SKM-1 treated with dmso at 0.1 percent for 144 hours (cell line): ENCODE results near the gene PAFAH2.

Experiments used
- DNase-seq: peaks from one replicate; lab custom pipeline; 2025; ENCODE audit not compliant: unreplicated experiment; lab: John Stamatoyannopoulos, UW

PAFAH2 gene

DNA sequence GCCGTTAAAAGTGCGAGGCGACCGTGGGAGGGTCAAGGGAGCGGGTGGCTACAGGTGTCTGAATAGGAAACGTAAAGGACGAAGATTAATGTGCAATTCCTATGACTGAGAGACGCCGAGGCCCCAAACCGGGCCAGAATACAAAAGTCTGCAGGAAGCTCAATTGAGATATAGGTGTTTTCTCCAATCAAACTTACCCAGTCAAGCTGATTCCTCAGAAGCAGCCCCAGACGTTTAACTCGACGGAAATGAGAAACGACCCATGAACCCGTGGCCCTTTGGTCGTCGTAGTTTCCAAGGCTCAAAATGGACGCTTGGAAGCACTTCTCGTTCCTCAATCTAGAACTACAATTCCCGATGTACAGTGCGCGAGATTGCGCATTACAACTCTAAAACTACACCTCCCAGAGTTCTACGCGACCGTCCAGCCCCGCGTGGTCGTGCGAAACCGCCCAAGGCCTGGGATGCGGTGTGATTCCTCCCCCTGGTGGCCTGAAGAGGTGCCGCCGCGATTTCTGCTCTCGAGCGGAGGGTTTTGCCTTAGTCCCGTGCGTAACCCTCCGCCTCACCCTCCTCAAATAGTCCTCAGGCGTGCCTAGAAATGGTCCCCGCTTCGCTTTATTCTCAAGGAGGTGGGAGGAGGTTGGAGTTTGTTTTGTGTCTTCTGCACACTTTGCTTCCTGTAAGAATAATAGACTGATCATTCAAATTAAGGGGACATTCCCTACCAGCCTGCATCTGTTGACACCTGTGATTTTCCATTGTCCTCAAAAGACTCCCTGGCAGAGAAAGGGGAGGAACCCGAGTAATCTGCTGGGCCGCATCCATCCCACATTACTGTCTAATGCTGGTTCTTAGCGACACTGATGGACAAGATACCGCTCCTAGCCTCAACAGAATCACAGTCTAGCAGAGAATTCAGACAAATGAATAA lies at the start of gene PAFAH2:
TSS of gene PAFAH2 (minus strand) at position 236 of the 934 bp plus-strand sequence. CDS start 7,247 bp downstream, outside the sequence.
- DNase-seq = peak; percentile 99

DNA sequence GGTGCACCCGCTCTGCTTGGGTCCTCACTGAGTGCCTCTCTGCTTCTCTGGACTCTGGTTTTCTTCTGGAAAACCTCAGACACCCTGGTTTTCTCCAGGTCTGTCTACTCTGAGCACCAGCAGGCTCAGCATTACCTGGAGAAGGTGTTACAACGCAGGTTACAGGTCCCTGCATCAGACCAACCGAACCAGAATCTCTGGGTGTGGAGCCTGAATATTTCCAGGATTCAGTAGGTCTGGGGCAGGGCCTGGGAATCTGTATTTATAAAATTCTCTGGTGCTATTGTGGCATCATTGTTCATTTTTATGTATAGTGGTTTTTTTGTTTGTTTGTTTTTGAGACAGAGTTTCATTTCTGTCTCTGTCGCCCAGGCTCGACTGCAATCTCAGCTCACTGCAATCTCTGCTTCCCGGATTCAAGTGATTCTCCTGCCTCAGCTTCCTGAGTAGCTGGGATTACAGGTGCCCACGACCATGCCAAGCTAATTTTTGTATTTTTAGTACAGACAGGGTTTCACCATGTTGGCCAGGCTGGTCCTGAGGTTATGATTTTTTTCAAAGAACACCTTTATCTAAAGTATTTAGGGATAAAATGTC lies 49.5 kb upstream of the PAFAH2 start:
- no peak for DNase-seq

DNA sequence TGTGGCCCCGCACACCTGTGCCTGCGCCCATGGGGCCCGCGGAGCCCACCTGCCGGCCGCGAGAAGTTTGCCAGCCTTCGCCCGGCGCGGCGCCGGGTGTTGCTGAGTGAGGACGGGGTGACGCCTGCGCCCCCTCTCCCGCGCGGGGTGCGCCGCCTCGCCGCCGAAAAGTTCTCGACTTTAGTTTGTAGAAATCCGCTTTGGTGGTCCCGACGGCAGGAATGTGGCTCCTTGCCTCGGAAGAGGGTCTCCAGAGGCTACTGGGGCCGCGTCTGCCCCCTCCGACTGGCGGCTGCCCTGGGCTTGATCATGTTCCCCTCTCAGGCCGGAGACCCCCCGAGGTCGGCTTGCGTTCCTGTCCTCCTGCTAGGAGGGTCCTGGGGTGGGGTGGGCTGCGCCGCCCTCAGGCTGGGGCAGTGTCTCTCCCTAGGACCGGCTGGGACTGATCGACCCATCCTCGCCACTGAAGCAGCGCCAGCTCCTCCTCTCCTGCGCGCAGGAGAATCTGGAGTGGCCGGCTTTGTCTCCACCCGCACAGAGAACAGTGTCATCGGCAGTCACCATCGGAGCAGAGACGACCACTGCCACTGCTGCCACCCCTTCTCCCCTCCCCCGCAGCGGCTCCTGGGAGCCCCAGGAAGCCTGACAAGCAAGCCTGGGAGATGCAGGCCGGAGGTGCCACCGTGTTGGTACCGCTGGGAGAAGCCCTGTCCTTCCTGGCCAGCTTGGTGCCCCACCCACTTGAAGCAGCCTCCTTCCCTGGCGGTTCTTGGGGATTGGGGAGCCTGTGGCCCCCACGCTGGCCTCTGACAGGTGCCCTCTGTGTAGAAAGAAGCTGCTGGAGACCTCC lies 48.6 kb upstream of the PAFAH2 start:
- DNase-seq = no peak

DNA sequence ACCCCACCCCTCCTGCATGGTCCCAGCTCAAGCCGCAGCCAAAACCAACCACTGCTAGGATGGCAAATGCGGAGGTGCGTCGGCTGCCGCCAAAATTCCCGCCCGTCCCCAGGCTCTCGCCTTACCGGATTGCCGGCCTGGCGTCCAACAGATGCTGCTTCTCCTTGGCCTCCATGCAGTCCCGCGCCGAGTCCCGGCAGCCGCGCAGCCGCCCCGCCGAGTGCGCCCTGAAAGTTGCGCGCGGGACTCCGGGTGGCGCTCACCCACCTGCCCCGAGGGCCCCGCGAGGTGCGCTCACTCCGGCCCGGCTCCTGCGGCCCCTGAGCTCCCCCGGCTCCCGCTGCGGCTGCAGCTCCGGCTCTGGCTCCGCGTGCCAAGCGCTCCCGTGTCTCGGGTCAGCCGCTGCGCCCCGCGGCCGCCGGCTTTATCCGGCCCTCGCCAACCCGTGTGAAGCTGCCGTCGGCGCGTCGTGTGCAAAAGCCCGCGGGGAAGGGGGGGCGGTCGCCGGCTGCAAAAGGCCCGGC lies 47.9 kb upstream of the PAFAH2 start, which contains the start of gene SLC30A2:
TSS of gene SLC30A2 (minus strand) at position 397 of the 524 bp plus-strand sequence. CDS start at position 175, 222 bp downstream.
- no peak for DNase-seq

DNA sequence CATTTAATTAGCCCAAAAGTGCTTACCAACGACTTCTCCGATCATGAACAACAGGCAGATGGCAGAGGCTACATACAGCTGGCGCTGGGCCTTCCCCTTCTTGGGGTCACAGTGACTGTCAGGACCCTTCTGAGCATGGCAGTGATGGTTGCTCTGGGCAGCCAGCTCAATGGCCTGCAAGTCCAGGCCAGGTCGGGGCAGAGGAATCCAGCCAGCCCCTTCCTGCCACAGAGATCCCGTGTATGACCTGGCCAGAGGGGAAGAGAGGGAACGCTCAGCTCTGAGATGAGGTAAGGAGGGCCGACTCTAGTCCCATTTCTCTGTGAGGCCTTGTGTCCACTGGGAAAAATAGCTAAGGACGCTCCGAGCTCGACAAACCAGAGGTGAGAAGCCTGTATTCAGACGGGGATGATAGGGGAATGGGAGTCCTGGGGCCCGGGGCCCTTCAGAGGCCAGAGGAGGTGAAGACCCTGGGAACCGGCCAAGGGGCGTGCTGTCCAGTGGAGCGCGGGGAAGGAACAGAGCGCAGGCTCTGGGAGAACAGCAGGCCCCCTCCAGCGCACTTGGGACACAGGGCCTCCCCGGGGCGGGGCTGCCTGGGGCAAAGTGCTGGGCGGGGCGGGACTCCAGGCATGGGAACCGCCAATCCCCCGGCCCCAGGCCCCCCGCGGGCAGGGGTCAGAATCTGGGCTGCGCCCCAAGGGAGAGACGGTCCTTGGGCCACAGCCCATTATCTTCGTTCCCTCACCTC lies 47.3 kb upstream of the PAFAH2 start:
- no peak for DNase-seq

DNA sequence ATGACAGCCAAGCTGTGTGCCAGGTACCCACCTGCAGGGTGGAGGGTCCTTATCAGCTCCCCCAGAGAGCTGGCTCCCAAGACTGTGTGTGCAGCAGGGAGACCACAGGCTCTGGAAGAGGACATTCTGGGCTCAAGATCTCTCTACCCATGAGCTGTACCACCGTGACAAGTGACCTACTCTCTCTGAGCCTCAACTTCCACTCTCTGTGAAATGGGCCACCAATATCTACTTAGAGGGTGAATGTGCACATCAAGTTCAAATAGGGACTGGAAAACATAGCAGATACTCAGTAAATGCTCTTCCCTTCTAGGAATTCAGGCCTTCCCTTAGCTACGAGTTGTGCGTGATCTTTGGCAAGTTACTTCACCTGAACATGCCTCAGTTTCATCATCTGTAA lies 46.6 kb upstream of the PAFAH2 start:
- no peak for DNase-seq

DNA sequence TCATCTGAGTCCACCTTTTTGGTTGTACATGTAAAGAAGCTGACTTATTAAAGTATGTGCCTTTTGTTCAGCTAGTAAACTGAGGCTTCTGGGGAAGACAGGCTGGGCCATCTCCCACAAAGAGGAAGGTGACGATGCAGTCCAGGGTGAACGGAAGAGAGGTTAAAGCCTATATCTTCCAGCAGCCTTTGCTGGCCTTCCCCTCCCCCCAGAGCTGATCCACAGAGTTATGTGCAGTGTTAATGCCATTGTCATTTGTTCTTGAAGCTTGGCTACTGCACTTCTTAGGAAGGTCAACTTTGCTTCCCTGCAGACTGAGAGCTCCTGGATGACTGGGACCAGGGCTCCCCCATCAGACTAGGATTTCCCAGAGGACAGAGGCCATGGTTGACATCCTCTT lies 45.9 kb upstream of the PAFAH2 start:
- DNase-seq = no peak

DNA sequence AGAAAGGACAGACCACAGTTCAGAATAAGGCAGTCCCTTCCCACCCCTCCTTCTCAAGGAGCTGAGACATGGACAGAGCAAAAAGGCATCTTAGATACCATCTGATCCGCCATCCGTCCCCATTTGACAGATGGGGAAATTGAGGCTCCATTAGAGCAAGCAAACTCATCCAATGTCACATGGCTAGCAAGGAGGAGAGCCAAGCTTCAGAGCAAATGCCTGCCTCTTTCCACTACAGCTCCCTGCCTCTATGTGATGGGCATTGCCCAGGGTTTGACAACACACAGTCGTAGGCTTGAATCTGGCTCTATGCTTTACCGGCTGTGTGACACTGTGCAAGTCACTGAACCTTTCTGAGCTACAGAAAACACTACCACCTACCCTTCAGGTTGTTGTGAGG lies 44.1 kb upstream of the PAFAH2 start:
- DNase-seq = no peak

DNA sequence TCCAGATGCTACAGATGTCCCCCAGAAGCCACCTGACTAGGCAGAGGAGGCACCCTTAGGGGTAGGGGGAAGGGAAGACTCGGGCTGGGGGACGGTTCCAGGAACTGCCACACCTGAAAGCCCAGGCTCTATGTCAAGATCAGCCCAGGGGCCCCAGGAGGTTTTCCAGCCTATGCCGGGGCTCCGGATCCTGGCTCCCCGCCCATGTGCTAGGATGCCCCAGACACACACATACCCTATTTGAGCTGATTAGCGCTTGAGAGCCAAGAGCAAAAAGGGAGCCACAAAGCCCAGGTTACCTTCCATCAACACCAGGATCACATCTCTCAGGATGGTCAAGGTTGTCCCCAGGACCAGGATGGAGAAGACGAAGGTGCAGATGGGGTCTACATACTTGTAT lies 43.5 kb upstream of the PAFAH2 start:
- DNase-seq = no peak

DNA sequence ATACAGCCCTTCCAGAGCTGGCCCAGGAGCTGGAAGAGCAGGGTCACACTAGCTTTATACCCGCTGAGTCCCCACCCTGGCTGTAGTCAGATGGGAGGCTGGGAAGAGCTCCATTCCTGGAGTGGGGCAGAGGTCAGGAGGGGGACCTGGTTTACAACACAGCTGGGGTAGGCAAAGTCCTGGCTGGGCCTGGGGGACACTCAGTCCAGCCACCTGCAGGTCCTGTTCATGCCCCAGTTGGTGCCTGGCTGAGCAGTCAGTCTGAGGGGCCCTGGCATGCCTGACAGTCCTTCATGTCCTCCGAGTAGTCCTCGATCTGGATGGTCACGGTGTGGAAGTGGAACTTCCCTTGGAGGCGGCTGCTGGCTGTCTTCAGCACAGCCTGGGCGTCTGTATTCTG lies 41.0 kb upstream of the PAFAH2 start:
- DNase-seq = no peak

DNA sequence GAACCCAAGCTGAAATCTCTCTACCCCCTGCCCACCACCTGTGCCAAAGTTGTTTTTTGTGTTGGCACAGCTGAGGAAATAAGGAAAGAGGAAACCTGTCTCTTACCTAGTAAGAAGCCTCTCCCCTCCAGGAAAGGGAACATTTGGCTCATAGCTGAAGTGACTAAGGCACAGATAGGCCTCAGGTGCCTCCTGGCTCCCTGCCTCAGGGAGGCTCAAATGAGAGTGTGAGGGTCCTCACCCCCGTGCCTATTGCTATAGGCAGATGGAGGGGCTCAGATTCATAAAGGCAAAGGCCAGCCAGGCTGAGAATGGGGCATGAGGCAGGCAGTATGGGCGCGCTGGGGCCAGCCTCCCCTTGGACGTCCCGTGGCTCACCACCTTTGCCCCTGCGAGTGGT lies 40.6 kb upstream of the PAFAH2 start:
- DNase-seq = no peak

DNA sequence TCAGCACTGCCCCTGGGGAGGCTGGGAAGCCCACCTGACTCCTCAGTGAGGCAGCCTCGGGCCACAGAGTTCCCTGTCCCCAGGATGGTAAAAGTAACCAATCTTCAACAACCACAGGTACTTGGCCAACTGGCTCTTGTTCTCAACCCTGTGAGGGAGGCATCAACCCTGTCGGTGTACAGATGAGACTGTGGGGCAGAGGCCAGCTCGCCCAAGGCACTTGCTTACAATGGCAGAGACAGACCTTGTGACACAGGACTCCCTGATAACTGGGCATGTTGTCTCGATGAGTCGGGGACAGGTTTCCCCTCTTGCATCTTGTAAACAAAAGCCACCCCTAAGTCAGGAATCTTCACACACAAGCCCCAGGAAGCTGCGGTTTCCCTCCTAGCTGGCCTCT lies 40.0 kb upstream of the PAFAH2 start:
- DNase-seq = no peak

DNA sequence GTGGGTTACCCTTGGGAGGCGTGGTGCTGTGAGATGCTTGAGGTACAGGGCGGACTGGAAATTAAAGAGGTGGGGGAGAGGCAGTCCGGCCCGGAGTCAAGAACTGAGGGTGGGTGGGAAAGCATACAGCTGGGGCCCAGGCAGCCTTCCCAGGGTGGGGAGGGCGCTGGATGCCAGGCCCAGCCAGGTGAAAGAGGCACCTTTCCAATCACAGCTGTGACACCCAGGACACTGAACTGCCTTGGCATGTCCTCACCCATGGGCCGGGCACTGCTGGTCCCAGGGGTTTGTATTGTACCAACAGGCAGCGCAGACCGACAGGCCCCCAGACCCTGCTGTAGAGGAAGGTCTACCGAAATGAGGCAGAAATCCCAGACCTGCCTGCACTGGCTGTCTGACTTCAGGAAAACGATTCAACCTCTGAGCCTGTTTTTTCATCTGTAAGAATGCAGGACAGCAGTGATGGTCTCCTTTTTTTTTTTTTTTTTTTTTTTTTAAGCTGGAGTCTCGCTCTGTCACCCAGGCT lies 39.0 kb upstream of the PAFAH2 start:
- no peak for DNase-seq

DNA sequence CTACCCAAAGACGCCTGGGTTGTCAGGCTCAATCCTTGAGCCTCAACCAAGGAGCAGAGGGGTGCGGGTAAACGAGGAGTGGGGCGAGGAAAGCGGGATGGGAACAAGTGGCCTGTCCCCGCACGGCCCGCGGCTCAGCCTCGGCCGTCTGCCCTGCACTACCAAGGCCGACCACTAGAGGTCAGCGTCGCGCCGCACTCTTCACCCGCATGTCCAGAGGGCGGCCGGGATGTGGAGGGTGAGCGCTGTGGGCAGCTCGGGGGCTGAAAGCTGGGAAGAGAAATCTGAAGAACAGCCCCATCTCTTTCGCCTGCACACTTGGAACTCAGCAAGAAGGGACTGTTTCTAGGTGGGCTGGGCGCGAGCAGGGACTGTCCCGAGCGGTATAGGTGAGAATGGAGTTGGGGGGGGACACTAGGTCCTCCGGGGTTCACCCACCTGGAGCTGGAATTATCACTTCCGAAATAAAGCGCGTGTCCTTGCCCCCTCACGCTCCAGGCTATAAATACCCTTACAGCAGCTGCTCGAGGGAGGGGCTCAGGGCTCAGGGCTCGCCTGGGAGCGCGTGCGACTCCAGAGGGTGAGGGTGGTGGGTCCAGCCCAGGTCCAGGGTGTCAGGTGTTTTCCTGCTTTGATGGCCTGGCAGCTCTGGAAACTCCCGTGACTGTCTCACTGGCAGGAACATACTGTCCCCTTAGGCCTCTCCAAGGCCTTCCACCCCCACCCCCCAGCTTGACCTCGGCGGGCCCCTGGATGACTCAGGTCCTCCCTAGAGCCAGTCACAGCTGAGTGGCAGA lies 38.3 kb upstream of the PAFAH2 start:
- DNase-seq = peak; percentile 49

DNA sequence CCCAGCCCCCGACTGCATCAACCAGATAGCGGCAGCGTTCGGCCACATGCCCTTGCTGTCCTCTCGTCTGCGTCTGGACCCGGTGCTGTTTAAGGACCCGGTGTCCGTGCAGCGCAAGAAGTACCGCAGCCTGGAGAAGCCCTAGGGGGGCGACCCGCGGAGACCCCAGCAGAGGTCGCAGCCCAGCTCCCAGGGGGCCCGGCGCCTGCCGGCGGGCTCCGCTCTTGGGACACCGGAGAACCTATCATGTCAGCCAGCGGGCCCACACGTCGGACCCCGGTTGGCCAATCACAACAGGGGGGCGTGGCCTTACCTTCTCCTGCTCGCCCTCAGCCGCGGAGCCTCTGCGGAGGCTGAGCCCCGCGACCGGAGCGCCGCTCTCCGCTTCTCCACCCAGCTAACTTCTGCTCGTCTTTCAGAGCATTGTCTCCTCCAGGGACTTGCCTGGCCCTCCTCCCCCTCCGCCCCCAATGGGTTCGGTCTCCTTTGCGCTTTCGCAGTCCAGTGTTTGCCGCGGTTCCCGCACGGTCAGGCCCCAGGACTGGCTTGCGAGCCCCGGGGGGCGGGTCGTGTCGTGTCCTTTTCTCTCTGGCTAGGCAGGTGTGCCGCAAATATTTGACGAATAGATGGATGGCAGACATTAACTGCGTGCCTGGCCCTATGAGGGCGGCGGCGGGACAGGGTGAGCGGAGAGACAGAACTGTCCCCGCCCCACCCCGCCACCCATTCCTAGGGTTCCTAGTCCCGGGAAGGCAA lies 37.5 kb upstream of the PAFAH2 start:
- DNase-seq = peak; percentile 89

DNA sequence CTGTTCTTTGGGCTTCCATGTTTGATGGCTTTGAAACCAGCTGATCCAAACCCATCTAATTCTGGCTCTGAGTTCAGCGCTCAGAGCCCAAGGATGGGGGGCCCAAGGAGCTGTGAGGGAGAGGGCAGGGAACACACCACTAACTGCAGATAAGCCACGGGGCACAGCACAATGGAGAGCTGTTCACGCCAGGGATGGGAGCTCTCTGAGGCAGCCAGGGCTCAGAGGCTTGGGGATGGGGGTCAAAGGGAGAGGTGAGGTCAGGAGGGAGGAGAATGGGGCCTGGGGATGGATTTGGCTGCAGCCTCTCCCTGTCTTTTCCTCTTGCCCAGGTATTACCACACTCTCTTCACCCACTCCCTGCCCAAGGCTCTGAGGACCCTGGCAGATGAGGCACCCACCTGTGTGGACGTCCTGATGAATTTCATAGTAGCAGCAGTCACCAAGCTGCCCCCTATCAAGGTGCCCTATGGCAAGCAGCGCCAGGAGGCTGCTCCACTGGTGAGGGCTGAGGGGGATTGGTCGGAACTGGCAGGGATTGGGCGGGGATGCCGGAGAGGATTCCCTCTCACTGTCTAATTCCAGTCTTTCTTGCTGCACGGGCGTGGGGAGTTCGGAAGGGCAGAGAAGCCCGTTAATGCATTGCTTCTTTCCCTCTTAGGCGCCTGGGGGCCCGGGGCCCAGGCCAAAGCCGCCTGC lies 36.8 kb upstream of the PAFAH2 start:
- no peak for DNase-seq

DNA sequence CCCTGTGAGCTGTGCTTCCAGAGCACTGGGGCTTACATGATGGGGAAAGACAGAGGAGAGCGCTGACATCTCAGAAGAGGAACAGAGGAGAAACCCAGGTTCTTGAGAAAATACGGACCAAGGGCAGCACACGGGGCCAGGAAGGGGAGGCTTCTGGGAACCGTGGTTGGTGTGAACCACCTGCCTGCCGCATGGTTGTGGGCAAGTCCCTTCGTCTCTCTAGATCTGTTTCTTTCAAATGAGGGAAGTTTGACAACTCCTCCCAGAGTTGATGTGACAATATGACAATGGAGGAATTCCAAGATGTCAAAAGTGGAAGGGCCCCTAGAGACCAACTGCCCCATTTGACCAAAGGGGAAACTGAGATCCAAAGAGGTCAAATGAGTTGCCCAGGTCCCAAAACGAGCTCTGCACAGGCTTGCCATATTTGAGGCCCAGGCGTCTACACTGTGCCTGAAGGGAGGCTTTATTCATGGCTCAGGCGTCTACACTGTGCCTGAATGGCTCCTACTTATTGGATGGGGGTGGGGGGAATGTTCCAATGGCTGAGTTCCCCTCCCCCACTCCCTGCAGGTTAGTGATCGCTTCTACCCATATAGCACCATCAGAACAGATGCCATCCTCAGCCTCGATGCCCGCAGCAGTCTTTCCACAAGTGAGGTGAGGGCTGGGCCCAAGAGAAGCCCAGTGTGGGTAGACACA lies 34.9 kb upstream of the PAFAH2 start:
- no peak for DNase-seq
